Activated T-cell treated with anti-CD3 and anti-CD28 coated beads, Interleukin-2, amount 50 U/mL, for 4 hours (primary cell): Measurements from ENCODE around the gene PHLPP2. TPM values are rescaled to one million over a fixed set of nuclear protein-coding genes. Genes with fewer than 3 reads are reported as not detected.

ENCODE experiments used
- total RNA-seq, 3 donors: library from RNA; stranded (reverse); gene quantifications; one replicate each; pipeline ENCODE4 v1.2.1, GENCODE V29; 2021

PHLPP2 gene
- total RNA-seq, 3 donors from 2014 or later = 13.3 to 15.5 (median 15.3) TPM

Other genes starting within 250 kb of the PHLPP2 start
- gene ZNF19, start 235.4 kb downstream of the PHLPP2 start, total RNA-seq = 1 to 10 TPM; 1.2 to 2.9 (median 2.2) TPM
- under 1 TPM in 1 of 3 donors, not detected in 2; 0.16 TPM for gene CHST4, start 198.3 kb downstream of the PHLPP2 start, total RNA-seq
- gene TAT, start 147.6 kb downstream of the PHLPP2 start, total RNA-seq = under 1 TPM; 0.45 to 0.54 (median 0.48) TPM
- under 1 TPM in 2 of 3 donors, not detected in 1; 0.05 to 0.11 TPM for gene MARVELD3, start 98.5 kb downstream of the PHLPP2 start, total RNA-seq
- 10 to 100 TPM; 88.5 to 98.7 (median 90.1) TPM for gene AP1G1, start 84.1 kb upstream of the PHLPP2 start, total RNA-seq
- gene ATXN1L, start 121.3 kb upstream of the PHLPP2 start, total RNA-seq = 10 to 100 TPM; 15.3 to 17.3 (median 15.5) TPM
- 1 to 10 TPM; 3.4 to 6.5 (median 4.1) TPM for gene ZNF821, start 159.5 kb upstream of the PHLPP2 start, total RNA-seq
- gene IST1, start 170.8 kb upstream of the PHLPP2 start, total RNA-seq = 100 to 1,000 TPM; 149 to 176 (median 158) TPM